Panc1 (cell line): ENCODE data around the gene PIP4K2C. TPM values are rescaled to one million over a fixed set of nuclear protein-coding genes. Genes with fewer than 3 reads are reported as not detected.

ENCODE experiments used
- ATAC-seq: fragments of 200-7000 bp; cut with Tn5 transposase; 2 replicates; pipeline ENCODE4 v1.9.1; 2020; ENCODE audit warnings: mild to moderate bottlenecking, moderate library complexity
- BruUV-seq: library from RNA; stranded (reverse); fragments of 400-500 nt; replicated peaks from 2 replicates; lab custom pipeline; 2021; lab: Mats Ljungman, UMichigan
- CTCF ChIA-PET: fragments of 300-600 bp; sonication (Branson Sonifier 250); formaldehyde crosslinking; loops from one replicate; lab custom pipeline; 2022; ENCODE audit warnings: antibody characterized with exemption; lab: Charles Lee
- POLR2A ChIA-PET: fragments of 300-600 bp; sonication (Branson Sonifier 250); formaldehyde crosslinking; loops from one replicate; lab custom pipeline; 2022; ENCODE audit warnings: antibody characterized with exemption; lab: Charles Lee
- DNase-seq: peaks from one replicate; pipeline ENCODE4 v3.0.0-alpha.2; 2010; ENCODE audit warnings: low read depth, low spot score
- H3K27ac ChIP-seq: 2 replicates; pipeline ENCODE4 v1.5.1; 2011; ENCODE audit warnings: mild to moderate bottlenecking, low read length, inconsistent platforms
- H3K27me3 ChIP-seq: fragments of 200-500 bp; sonication (Bioruptor generic); 2 replicates; pipeline ENCODE4 v1.6.0; 2014; ENCODE audit warnings: low read length, inconsistent platforms; ENCODE audit not compliant: control insufficient read depth, insufficient read depth
- H3K36me3 ChIP-seq: fragments of 200-500 bp; sonication (Bioruptor generic); 2 replicates; pipeline ENCODE4 v1.5.1; 2014; ENCODE audit warnings: inconsistent platforms, mild to moderate bottlenecking, low read length, moderate library complexity; ENCODE audit not compliant: control insufficient read depth, insufficient read depth
- H3K4me1 ChIP-seq: 2 replicates; pipeline ENCODE4 v1.5.1; 2011; ENCODE audit warnings: inconsistent platforms, mild to moderate bottlenecking, low read length, moderate library complexity; ENCODE audit not compliant: control insufficient read depth, insufficient read depth
- H3K4me3 ChIP-seq, 2 experiments: 2 replicates each; pipeline ENCODE4 v1.5.1; 2011 to 2012; ENCODE audit warnings: low read depth in 2 of 2, low read length in 2 of 2, mild to moderate bottlenecking in 2 of 2, inconsistent platforms in 1 of 2, moderate library complexity in 1 of 2
- H3K9me3 ChIP-seq: fragments of 200-500 bp; sonication (Bioruptor generic); 2 replicates; pipeline ENCODE4 v1.5.1; 2014; ENCODE audit warnings: low read depth, mild to moderate bottlenecking, inconsistent platforms, low read length, moderate library complexity; ENCODE audit not compliant: control insufficient read depth, insufficient read depth
- CTCF ChIP-seq: fragments of 450-650 bp; IDR thresholded peaks from 2 replicates; pipeline ENCODE4 v1.5.1; 2017; ENCODE audit warnings: mild to moderate bottlenecking
- POLR2AphosphoS5 ChIP-seq: IDR thresholded peaks from 2 replicates; pipeline ENCODE4 v1.6.1; 2012; ENCODE audit warnings: mild to moderate bottlenecking, low read depth, low read length, moderate library complexity
- REST ChIP-seq, 2 experiments: IDR thresholded peaks; 2 replicates each; pipeline ENCODE4 v1.6.1; 2011 to 2012; ENCODE audit warnings: low read depth in 2 of 2, control low read depth in 1 of 2, low read length in 1 of 2, mild to moderate bottlenecking in 1 of 2, moderate library complexity in 1 of 2; ENCODE audit not compliant: insufficient read depth in 1 of 2
- SIN3A ChIP-seq: IDR thresholded peaks from 2 replicates; pipeline ENCODE4 v1.6.1; 2012; ENCODE audit warnings: low read depth, mild to moderate bottlenecking, low read length, moderate library complexity, borderline replicate concordance; ENCODE audit not compliant: insufficient read depth
- TCF7L2 ChIP-seq: IDR thresholded peaks from 2 replicates; pipeline ENCODE4 v1.6.1; 2011; ENCODE audit warnings: mild to moderate bottlenecking, low read depth, low read length, inconsistent platforms
- in situ Hi-C: cut with HindIII; loops from 2 replicates; pipeline ENCODE4 v1.10.0; 2016; ENCODE audit warnings: low sequenced_read_pairs, low pct_unique_long_range_greater_than_20kb
- intact Hi-C: fragments of 100-400 bp; cut with micrococcal nuclease; formaldehyde crosslinking; loops from one replicate; pipeline ENCODE4 v1.10.0; 2022; ENCODE audit not compliant: unreplicated experiment
- total RNA-seq: library from RNA; stranded (reverse); gene quantifications from one replicate; pipeline ENCODE4 v1.2.1, GENCODE V29; 2021; ENCODE audit not compliant: unreplicated experiment

The PIP4K2C gene
- total RNA-seq, 1 experiment from 2014 or later, result 62.6 TPM

GRCh38 chr12:57609101-57609780 lies 18.2 kb downstream of the PIP4K2C start:
- CTCF ChIA-PET, result interaction anchor here (0.6 kb wide), 1 partner anchor 18 kb away, joined by 3 read pairs; no protein-coding TSS in a partner anchor
- H3K4me1 ChIP-seq, result peaks cover 18% of the 10 kb centered on the region
- no peak for DNase-seq
- in situ Hi-C loops (no loop called here), intact Hi-C loops (no loop called here)
- ATAC-seq, result no peak
- no TSS peak for BruUV-seq
- H3K27ac ChIP-seq, result no peak overlapping the region
- H3K4me3 ChIP-seq, result no peak overlapping the region
- H3K27me3 ChIP-seq, result no peaks in the 10 kb centered on the region
- no peaks in the 10 kb centered on the region for H3K36me3 ChIP-seq
- H3K9me3 ChIP-seq, result no peaks in the 10 kb centered on the region
- POLR2A ChIA-PET, result interaction anchor here (0.5 to 0.7 kb wide), 2 partner anchors 20 to 26 kb away, joined by 4 to 5 read pairs; no protein-coding TSS in a partner anchor
- TF ChIP-seq SIN3A (no peak), POLR2AphosphoS5 (no peak), TCF7L2 (no peak), CTCF (no peak), REST (IDR thresholded peaks at IDR 0.05; ENCODE audit: insufficient read depth in 1 of 2, low read depth in 2 of 2, low read length in 1 of 2) (no peak)

- ATAC-seq (no peak), DNase-seq (no peak)
- peaks cover 15% of the 10 kb centered on the region for H3K4me1 ChIP-seq
- BruUV-seq, result no TSS peak
- no peak overlapping the region for H3K4me3 ChIP-seq
- H3K36me3 ChIP-seq, result no peaks in the 10 kb centered on the region
- intact Hi-C loops, result no loop called here
- H3K9me3 ChIP-seq, result no peaks in the 10 kb centered on the region
- in situ Hi-C loops, result no loop called here
- CTCF ChIA-PET, result interaction anchor here (0.6 kb wide), 1 partner anchor 19 kb away, joined by 3 read pairs; no protein-coding TSS in a partner anchor
- no peak for TF ChIP-seq SIN3A
- no peak for TF ChIP-seq POLR2AphosphoS5
- TF ChIP-seq TCF7L2, result no peak
- TF ChIP-seq REST (IDR thresholded peaks at IDR 0.05; ENCODE audit: insufficient read depth in 1 of 2, low read depth in 2 of 2, low read length in 1 of 2), result no peak
- TF ChIP-seq CTCF, result no peak
- no peak overlapping the region for H3K27ac ChIP-seq
- POLR2A ChIA-PET, result interaction anchor here (0.5 to 0.7 kb wide), 2 partner anchors 19 to 27 kb away, joined by 4 to 5 read pairs; no protein-coding TSS in a partner anchor
- H3K27me3 ChIP-seq, result no peaks in the 10 kb centered on the region
Observed at GRCh38 chr12:57609781-57610553, 19.0 kb downstream of the PIP4K2C start.
